Right atrium auricular region (tissue), 2 donors: ENCODE data around the gene PPP2R5B. TPM values are rescaled to one million over a fixed set of nuclear protein-coding genes. Genes with fewer than 3 reads are reported as not detected.

ENCODE experiments used
- DNase-seq: peaks from one replicate; pipeline ENCODE4 v3.0.0-alpha.2; 2019; ENCODE audit warnings: low spot score
- H3K27ac ChIP-seq, 2 donors: fragments of 200-600 bp; sonication (generic); 1 replicate in 1 of 2; 2 replicates in 1 of 2; pipeline ENCODE4 v1.5.1; 2016 to 2019
- H3K27me3 ChIP-seq, 2 donors: fragments of 200-600 bp; sonication (generic); one replicate each; pipeline versions ENCODE4 v1.5.1 to v1.6.0; 2017 to 2019
- H3K36me3 ChIP-seq: fragments of 200-600 bp; sonication (generic); one replicate; pipeline ENCODE4 v1.5.1; 2016
- H3K4me1 ChIP-seq, 2 donors: fragments of 200-600 bp; sonication (generic); one replicate each; pipeline versions ENCODE4 v1.5.1 to v1.6.0; 2017 to 2019
- H3K4me3 ChIP-seq, 2 donors: fragments of 200-600 bp; sonication (generic); 1 replicate in 1 of 2; 2 replicates in 1 of 2; pipeline ENCODE4 v1.5.1; 2017 to 2019; ENCODE audit warnings: mild to moderate bottlenecking in 1 of 2, moderate library complexity in 1 of 2
- H3K9me3 ChIP-seq, 2 donors: fragments of 200-600 bp; sonication (generic); one replicate each; pipeline ENCODE4 v1.5.1; 2019
- total RNA-seq, 2 donors: library from RNA; depleted of rRNA; stranded (reverse); fragments of >200 nt; gene quantifications; one replicate each; pipeline ENCODE4 v1.1.0, GENCODE V29; 2016
- TF ChIP-seq, protein P1 (sequence below), 2 donors: fragments of 200-600 bp; sonication (generic); IDR thresholded peaks; one replicate each; pipeline ENCODE4 v1.5.1; 2019; ENCODE audit warnings: antibody characterized with exemption in 2 of 2

The PPP2R5B gene
- total RNA-seq, 2 donors from 2014 or later = 21.5 to 23.0 TPM

DNA sequence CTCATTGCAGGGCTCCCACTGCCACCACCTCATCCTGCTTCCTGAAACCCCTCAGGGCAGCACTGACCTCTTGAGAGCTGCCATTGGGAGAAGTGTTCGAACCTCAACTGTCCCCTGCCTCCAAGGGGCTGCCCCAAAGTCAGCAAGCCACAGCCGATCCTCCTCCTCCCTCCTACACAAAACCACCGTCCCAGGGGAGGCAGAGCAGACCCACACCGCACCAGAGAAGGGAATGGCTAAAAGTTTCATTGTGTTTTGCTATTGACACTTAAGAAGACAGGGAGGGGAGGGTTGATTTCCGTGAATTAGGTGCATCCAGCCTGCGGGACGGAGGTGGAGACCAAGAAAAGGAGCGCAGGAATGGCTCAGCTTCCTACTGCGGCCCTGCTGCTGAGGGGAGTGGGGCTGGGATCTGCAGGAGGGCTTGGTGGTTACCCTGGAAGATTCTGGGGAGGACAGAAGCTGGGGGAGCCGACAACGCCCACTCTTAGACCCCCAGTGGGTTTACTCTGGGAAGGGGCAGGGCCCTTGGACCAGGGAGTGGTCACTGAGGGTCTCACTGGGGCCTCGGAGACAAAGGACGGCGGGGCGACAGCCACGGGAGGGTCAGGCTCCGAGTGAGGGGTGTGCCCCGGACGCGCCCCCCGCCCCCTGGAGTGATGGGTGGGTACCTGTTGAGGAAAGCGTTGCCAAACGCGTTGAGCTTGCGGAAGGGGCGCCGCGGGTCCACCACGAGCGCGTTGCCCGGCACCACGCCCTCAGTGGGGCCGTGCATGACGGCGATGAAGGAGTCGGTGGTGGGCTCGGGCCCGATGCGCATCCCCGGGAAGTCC lies 46.9 kb upstream of the PPP2R5B start:
- TF ChIP-seq, protein P1, sequence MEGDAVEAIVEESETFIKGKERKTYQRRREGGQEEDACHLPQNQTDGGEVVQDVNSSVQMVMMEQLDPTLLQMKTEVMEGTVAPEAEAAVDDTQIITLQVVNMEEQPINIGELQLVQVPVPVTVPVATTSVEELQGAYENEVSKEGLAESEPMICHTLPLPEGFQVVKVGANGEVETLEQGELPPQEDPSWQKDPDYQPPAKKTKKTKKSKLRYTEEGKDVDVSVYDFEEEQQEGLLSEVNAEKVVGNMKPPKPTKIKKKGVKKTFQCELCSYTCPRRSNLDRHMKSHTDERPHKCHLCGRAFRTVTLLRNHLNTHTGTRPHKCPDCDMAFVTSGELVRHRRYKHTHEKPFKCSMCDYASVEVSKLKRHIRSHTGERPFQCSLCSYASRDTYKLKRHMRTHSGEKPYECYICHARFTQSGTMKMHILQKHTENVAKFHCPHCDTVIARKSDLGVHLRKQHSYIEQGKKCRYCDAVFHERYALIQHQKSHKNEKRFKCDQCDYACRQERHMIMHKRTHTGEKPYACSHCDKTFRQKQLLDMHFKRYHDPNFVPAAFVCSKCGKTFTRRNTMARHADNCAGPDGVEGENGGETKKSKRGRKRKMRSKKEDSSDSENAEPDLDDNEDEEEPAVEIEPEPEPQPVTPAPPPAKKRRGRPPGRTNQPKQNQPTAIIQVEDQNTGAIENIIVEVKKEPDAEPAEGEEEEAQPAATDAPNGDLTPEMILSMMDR (IDR thresholded peaks at IDR 0.05) = no peak
- H3K4me1 ChIP-seq = peaks cover 0 to 70% of the 10 kb centered on the region in 2 donors
- H3K27ac ChIP-seq = peak overlapping the region; percentile 89 to 90
- peaks cover 17% of the 10 kb centered on the region for H3K36me3 ChIP-seq
- H3K27me3 ChIP-seq = no peaks in the 10 kb centered on the region
- no peaks in the 10 kb centered on the region for H3K9me3 ChIP-seq
- DNase-seq = no peak
- peak overlapping the region; percentile 84 to 87 for H3K4me3 ChIP-seq

DNA sequence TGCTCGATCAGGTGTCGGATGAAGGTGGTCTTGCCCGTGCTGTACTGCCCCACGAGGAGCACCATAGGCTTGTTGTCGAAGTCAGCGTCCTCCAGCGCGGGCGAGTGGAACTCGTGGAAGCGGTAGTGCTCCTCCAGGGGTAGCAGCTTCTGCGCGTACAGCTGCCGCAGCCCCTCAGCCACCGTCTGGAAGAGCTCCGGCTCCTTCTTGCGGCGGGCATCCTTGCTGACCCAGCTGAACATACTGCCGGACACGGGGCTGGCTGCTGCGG lies 46.3 kb upstream of the PPP2R5B start:
- peak overlapping the region; percentile 84 to 87 for H3K4me3 ChIP-seq
- no peaks in the 10 kb centered on the region for H3K9me3 ChIP-seq
- no peaks in the 10 kb centered on the region for H3K27me3 ChIP-seq
- H3K27ac ChIP-seq = peak overlapping the region; percentile 89 to 90
- peaks cover 0 to 64% of the 10 kb centered on the region in 2 donors for H3K4me1 ChIP-seq
- TF ChIP-seq, protein P1 (IDR thresholded peaks at IDR 0.05) = no peak
- peak; percentile 72 for DNase-seq
- peaks cover 12% of the 10 kb centered on the region for H3K36me3 ChIP-seq

DNA sequence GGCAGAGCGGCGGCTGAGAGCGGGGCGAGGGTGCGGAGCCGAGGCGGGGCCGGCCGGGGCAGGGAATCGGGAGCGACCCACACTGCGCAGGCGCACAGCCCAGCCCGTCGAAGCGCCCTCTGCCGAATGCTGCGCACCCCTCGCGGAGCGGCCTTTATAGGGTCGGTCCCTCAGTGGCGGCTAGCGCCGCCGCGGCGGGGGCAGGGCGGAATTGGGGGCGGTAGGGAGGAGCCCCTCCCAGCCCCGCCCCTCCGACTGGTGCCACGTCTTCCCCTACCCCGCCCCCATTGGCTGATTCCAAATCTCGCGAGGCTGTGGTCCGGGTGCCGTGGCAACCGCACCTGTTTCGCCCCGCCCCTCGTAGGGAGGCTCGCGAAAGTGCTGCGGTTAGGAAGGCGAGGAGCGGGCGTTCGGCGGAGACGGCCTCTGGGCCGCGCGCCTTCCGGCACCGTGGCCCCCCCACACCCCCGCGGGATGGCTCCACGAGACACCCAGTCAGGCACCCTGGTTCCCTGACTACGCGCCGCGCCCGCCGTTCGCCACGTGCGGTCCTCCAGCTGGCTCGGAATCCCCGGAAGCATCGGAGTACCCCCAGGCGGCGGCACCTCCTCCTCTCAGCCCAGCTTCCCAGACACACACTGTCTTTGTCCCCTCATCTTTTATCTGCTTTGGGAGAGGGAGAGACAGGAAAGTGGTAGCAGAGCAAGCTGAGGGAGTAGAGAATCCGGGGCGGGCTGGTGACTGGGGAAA lies 45.8 kb upstream of the PPP2R5B start, which contains the start of gene EHD1:
Gene EHD1 (minus strand): TSS at position 128 of the 750 bp plus-strand sequence. CDS start 157 bp downstream, outside the sequence.
- peaks cover 7% of the 10 kb centered on the region for H3K36me3 ChIP-seq
- peak within 1 kb of the TSS; percentile 84 to 87 for H3K4me3 ChIP-seq
- peak within 1 kb of the TSS; percentile 89 to 90 for H3K27ac ChIP-seq
- peaks cover 0 to 59% of the 10 kb centered on the region in 2 donors for H3K4me1 ChIP-seq
- peak; percentile 98 for DNase-seq
- TF ChIP-seq, protein P1 (IDR thresholded peaks at IDR 0.05) = peak; percentile 17 to 57
- no peaks in the 10 kb centered on the region for H3K9me3 ChIP-seq
- no peaks in the 10 kb centered on the region for H3K27me3 ChIP-seq

DNA sequence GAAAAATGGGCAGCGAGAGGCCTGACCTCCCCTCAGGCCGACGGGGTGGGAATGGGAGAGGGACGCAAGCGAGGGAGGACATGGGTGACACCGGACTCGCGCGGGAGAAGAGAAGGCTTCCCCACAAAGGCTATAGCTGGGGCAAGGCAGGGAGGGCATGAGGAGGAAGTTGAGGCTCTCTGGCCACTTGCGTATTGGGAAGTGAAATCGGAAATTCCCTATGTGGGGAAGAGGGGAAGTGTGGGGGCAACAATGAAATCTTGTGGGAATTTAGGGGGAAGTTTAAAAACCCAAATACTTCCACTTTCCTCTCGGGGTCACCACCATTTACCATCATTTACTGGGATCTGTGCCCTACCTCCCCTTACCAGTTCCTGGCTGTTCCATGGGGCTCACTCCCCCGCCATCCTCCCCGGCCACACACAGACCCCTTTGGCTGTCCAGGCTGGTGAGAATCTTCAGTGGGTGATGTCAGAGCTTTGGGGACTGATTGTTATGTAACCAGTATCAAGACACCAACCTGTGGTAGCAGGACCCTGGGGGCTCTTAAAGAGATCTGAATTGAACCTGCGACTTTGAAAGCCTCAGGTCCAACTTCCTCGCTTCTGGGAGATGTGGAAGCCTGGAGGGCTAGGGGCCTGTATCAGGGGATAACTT lies 45.1 kb upstream of the PPP2R5B start:
- TF ChIP-seq, protein P1 (IDR thresholded peaks at IDR 0.05) = no peak
- H3K4me1 ChIP-seq = peaks cover 0 to 55% of the 10 kb centered on the region in 2 donors
- peak overlapping the region; percentile 54 to 84 for H3K4me3 ChIP-seq
- peak overlapping the region; percentile 89 to 90 for H3K27ac ChIP-seq
- no peaks in the 10 kb centered on the region for H3K9me3 ChIP-seq
- no peak for DNase-seq
- H3K27me3 ChIP-seq = no peaks in the 10 kb centered on the region
- peaks cover under 1% of the 10 kb centered on the region for H3K36me3 ChIP-seq

DNA sequence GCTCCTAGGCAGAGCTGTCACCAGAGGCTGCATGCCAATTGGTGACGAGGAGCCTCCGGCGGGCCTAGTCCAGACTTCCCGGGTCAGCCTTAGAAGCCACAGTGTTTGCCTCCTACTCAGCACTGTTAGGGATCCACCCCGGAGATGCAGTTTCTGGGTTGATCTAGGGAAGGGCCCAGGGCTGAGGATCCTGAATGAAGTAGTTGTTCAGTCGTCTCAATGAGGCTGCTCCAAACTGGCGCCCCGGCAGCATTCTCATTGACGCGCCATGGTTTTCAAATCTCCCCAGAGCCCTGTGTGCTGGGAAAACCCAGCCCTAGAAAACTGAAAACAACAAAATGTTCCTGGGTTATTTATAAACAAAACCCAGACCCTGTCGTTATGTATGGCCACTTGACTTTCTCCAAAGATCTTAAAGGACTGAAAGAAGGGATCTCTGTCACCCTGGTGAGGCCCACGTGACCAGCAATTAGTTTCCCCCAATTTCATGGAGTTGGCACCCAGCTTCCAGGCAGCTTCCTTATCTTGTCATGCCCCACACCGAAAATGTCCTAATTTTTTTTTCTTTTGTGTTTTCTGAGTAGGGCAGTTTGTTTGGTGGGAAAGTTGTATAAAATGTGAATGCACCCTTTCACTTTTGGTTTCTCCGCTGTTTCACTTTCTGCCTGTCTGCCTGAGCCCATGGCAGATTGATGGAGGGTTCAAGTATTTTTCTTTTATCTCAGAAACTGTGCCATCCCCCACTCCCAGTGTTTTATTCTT lies 44.1 kb upstream of the PPP2R5B start:
- Histone ChIP-seq H3K27me3 (no peaks in the 10 kb centered on the region), H3K27ac (peak overlapping the region; percentile 89 to 90), H3K4me3 (no peak overlapping the region), H3K4me1 (peaks cover 0 to 44% of the 10 kb centered on the region in 2 donors), H3K9me3 (no peaks in the 10 kb centered on the region), H3K36me3 (no peaks in the 10 kb centered on the region)
- TF ChIP-seq, protein P1 (IDR thresholded peaks at IDR 0.05) = no peak
- peak; percentile 74 for DNase-seq
